Trophoblast cell (in vitro differentiated cells and primary cell): ENCODE data around the gene CACNA1C.

ENCODE experiments used
- DNase-seq, 2 donors: peaks; one replicate each; pipeline ENCODE4 v3.0.0-alpha.2; 2016
- H2AFZ ChIP-seq: 2 replicates; pipeline ENCODE4 v1.6.1; 2013; ENCODE audit warnings: low read length, moderate library complexity, mild to moderate bottlenecking; ENCODE audit not compliant: insufficient read depth, poor library complexity
- H2AK5ac ChIP-seq: 2 replicates; pipeline ENCODE4 v1.6.1; 2013; ENCODE audit warnings: mild to moderate bottlenecking, low read length
- H2BK120ac ChIP-seq: 2 replicates; pipeline ENCODE4 v1.6.1; 2013; ENCODE audit warnings: low read length, mild to moderate bottlenecking, moderate library complexity; ENCODE audit not compliant: insufficient read depth, poor library complexity
- H2BK12ac ChIP-seq: 2 replicates; pipeline ENCODE4 v1.6.1; 2013; ENCODE audit warnings: mild to moderate bottlenecking, low read length, moderate library complexity
- H2BK5ac ChIP-seq: 2 replicates; pipeline ENCODE4 v1.6.1; 2013; ENCODE audit warnings: low read length, low read depth, moderate library complexity, mild to moderate bottlenecking; ENCODE audit not compliant: poor library complexity
- H3K14ac ChIP-seq: 2 replicates; pipeline ENCODE4 v1.6.1; 2013; ENCODE audit warnings: mild to moderate bottlenecking, low read length
- H3K18ac ChIP-seq: 2 replicates; pipeline ENCODE4 v1.6.1; 2013; ENCODE audit warnings: mild to moderate bottlenecking, low read length
- H3K23ac ChIP-seq: 2 replicates; pipeline ENCODE4 v1.6.1; 2013; ENCODE audit warnings: low read length
- H3K27ac ChIP-seq: 2 replicates; pipeline ENCODE4 v1.5.1; 2013; ENCODE audit warnings: low read depth, mild to moderate bottlenecking, inconsistent platforms, low read length, moderate library complexity
- H3K27me3 ChIP-seq: 2 replicates; pipeline ENCODE4 v1.6.1; 2013; ENCODE audit warnings: inconsistent platforms, mild to moderate bottlenecking, low read length, moderate library complexity; ENCODE audit not compliant: insufficient read depth
- H3K36me3 ChIP-seq, 2 experiments: 1 replicate in 1 of 2; 2 replicates in 1 of 2; pipeline ENCODE4 v1.6.1; 2013; ENCODE audit warnings: low read length in 2 of 2, mild to moderate bottlenecking in 2 of 2, moderate library complexity in 1 of 2; ENCODE audit not compliant: insufficient read depth in 2 of 2, control insufficient read depth in 1 of 2
- H3K4ac ChIP-seq: 2 replicates; pipeline ENCODE4 v1.6.1; 2013; ENCODE audit warnings: low read depth, mild to moderate bottlenecking, low read length, moderate library complexity
- H3K4me1 ChIP-seq, 2 experiments: 1 replicate in 1 of 2; 2 replicates in 1 of 2; pipeline ENCODE4 v1.6.1; 2013; ENCODE audit warnings: low read length in 2 of 2, mild to moderate bottlenecking in 2 of 2, moderate library complexity in 1 of 2; ENCODE audit not compliant: insufficient read depth in 2 of 2, control insufficient read depth in 1 of 2
- H3K4me2 ChIP-seq: 2 replicates; pipeline ENCODE4 v1.6.1; 2013; ENCODE audit warnings: inconsistent platforms, mild to moderate bottlenecking, low read length, moderate library complexity
- H3K4me3 ChIP-seq: 2 replicates; pipeline ENCODE4 v1.5.1; 2013; ENCODE audit warnings: mild to moderate bottlenecking, low read depth, low read length, inconsistent platforms
- H3K79me1 ChIP-seq: one replicate; pipeline ENCODE4 v1.6.1; 2013; ENCODE audit warnings: low read length
- H3K79me2 ChIP-seq: 2 replicates; pipeline ENCODE4 v1.6.1; 2013; ENCODE audit warnings: low read length, mild to moderate bottlenecking; ENCODE audit not compliant: control insufficient read depth, insufficient read depth, poor library complexity
- H3K9ac ChIP-seq: 2 replicates; pipeline ENCODE4 v1.6.1; 2013; ENCODE audit warnings: mild to moderate bottlenecking, low read length
- H3K9me3 ChIP-seq: 2 replicates; pipeline ENCODE4 v1.6.1; 2013; ENCODE audit warnings: low read depth, mild to moderate bottlenecking, control low read depth, inconsistent platforms, low read length; ENCODE audit not compliant: insufficient read depth
- H4K12ac ChIP-seq: 2 replicates; pipeline ENCODE4 v1.6.1; 2013; ENCODE audit warnings: low read depth, mild to moderate bottlenecking, low read length, moderate library complexity
- H4K8ac ChIP-seq: 2 replicates; pipeline ENCODE4 v1.6.1; 2013; ENCODE audit warnings: low read depth, mild to moderate bottlenecking, low read length, moderate library complexity
- H4K91ac ChIP-seq: one replicate; pipeline ENCODE4 v1.6.1; 2013; ENCODE audit warnings: low read depth, mild to moderate bottlenecking, low read length, moderate library complexity
- WGBS: extraction: QIAGEN DNeasy Blood & Tissue Kit; methylation state at CpG from one replicate; pipeline ENCODE4 v1.1.7; 2013; ENCODE audit warnings: missing lambda C conversion rate; ENCODE audit not compliant: insufficient read length, insufficient coverage; ENCODE audit errors: extremely low coverage; 5-methylcytosine and 5-hydroxymethylcytosine counted together

Gene CACNA1C

GRCh38 chr12:2562400-2562799 lies 509.6 kb downstream of the CACNA1C start:
- Histone ChIP-seq H3K18ac (no peak overlapping the region), H2AK5ac (no peak overlapping the region), H2BK120ac (no peak overlapping the region), H3K9me3 (no peaks in the 10 kb centered on the region), H3K27ac (no peak overlapping the region), H3K4ac (no peak overlapping the region), H3K23ac (no peak overlapping the region), H2BK5ac (no peak overlapping the region), H4K8ac (no peak overlapping the region), H3K4me1 (no peaks in the 10 kb centered on the region), H3K4me3 (no peak overlapping the region), H3K27me3 (no peaks in the 10 kb centered on the region), H4K91ac (no peak overlapping the region), H4K12ac (no peak overlapping the region), H2AFZ (no peak overlapping the region), H3K36me3 (peaks cover 2 to 6% of the 10 kb centered on the region in 2 experiments), H3K9ac (no peak overlapping the region), H2BK12ac (no peak overlapping the region), H3K79me2 (no peaks in the 10 kb centered on the region), H3K79me1 (no peaks in the 10 kb centered on the region), H3K14ac (no peak overlapping the region), H3K4me2 (no peak overlapping the region)
- DNase-seq, result no peak
- no CpG with 5 or more reads among the region's 3 CpGs for WGBS

DNA sequence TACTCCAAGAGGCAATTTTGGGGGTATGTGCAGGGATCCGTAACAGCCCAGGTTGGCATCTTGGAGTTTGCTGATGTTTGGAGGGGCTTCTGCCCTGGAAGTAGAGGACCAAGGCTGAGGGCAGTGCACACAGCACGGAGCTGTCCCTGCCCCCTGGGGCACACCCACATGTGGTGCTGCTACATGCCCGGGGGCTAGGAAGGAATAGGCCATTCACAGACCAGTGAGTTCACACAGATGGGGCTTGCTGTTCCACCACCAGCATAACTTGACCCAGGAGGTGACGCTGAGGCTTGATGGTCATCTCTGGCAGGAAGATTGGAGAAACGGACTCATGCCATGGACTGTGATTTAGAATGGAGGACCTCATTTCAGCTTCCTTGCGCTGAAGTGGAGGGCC lies 510.9 kb downstream of the CACNA1C start:
- Histone ChIP-seq H3K27me3 (no peaks in the 10 kb centered on the region), H3K79me2 (no peaks in the 10 kb centered on the region), H3K9ac (no peak overlapping the region), H4K12ac (no peak overlapping the region), H3K4ac (no peak overlapping the region), H2BK120ac (no peak overlapping the region), H3K36me3 (peaks cover 0 to 2% of the 10 kb centered on the region in 2 experiments), H2BK12ac (no peak overlapping the region), H3K23ac (no peak overlapping the region), H3K4me1 (no peaks in the 10 kb centered on the region), H4K91ac (no peak overlapping the region), H3K18ac (no peak overlapping the region), H4K8ac (no peak overlapping the region), H3K14ac (no peak overlapping the region), H2AFZ (no peak overlapping the region), H3K9me3 (no peaks in the 10 kb centered on the region), H3K4me3 (no peak overlapping the region), H2BK5ac (no peak overlapping the region), H3K4me2 (no peak overlapping the region), H3K79me1 (no peaks in the 10 kb centered on the region), H3K27ac (no peak overlapping the region), H2AK5ac (no peak overlapping the region)
- peak; percentile 46 to 77 for DNase-seq
- no CpG with 5 or more reads among the region's 6 CpGs for WGBS

GRCh38 chr12:2566161-2566560 lies 513.4 kb downstream of the CACNA1C start:
- no peaks in the 10 kb centered on the region for H3K79me2 ChIP-seq
- H2AFZ ChIP-seq, result no peak overlapping the region
- H3K9ac ChIP-seq, result no peak overlapping the region
- H2BK120ac ChIP-seq, result no peak overlapping the region
- H3K4ac ChIP-seq, result no peak overlapping the region
- H3K79me1 ChIP-seq, result no peaks in the 10 kb centered on the region
- no peaks in the 10 kb centered on the region for H3K36me3 ChIP-seq
- H3K4me3 ChIP-seq, result no peak overlapping the region
- no peaks in the 10 kb centered on the region for H3K27me3 ChIP-seq
- no peak overlapping the region for H3K23ac ChIP-seq
- H2BK12ac ChIP-seq, result no peak overlapping the region
- no peak overlapping the region for H4K91ac ChIP-seq
- no peak overlapping the region for H2AK5ac ChIP-seq
- H3K4me2 ChIP-seq, result no peak overlapping the region
- no peak overlapping the region for H2BK5ac ChIP-seq
- no CpG with 5 or more reads among the region's 12 CpGs for WGBS
- H3K14ac ChIP-seq, result no peak overlapping the region
- no peaks in the 10 kb centered on the region for H3K9me3 ChIP-seq
- H4K12ac ChIP-seq, result no peak overlapping the region
- H3K4me1 ChIP-seq, result no peaks in the 10 kb centered on the region
- H3K18ac ChIP-seq, result no peak overlapping the region
- no peak for DNase-seq
- no peak overlapping the region for H4K8ac ChIP-seq
- no peak overlapping the region for H3K27ac ChIP-seq

DNA sequence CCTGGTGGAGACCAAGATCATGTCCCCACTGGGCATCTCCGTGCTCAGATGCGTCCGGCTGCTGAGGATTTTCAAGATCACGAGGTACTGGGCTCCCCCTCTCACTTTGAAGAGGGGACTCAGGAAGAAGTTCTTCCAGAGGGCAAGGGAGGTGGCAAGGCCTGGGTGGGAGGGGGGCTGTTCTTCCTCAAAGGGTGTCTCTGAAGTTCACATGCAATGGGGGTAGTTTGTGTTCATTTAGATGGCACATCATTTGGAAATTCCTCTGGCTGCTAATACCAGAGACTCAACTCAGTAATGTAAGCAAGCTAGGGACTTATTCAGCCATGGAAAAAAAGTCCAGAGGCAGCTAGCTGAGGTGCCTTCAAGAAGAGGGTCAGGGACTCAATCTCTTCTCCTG lies 514.9 kb downstream of the CACNA1C start:
- Histone ChIP-seq H4K8ac (no peak overlapping the region), H3K4me2 (no peak overlapping the region), H2BK12ac (no peak overlapping the region), H3K18ac (no peak overlapping the region), H3K79me2 (no peaks in the 10 kb centered on the region), H3K79me1 (no peaks in the 10 kb centered on the region), H3K9me3 (no peaks in the 10 kb centered on the region), H3K27me3 (no peaks in the 10 kb centered on the region), H3K4me1 (no peaks in the 10 kb centered on the region), H3K4me3 (no peak overlapping the region), H4K91ac (no peak overlapping the region), H3K36me3 (no peaks in the 10 kb centered on the region), H2BK120ac (no peak overlapping the region), H3K23ac (no peak overlapping the region), H3K4ac (no peak overlapping the region), H3K9ac (no peak overlapping the region), H2BK5ac (no peak overlapping the region), H4K12ac (no peak overlapping the region), H3K14ac (no peak overlapping the region), H3K27ac (no peak overlapping the region), H2AK5ac (no peak overlapping the region), H2AFZ (no peak overlapping the region)
- DNase-seq, result no peak
- no CpG with 5 or more reads among the region's 4 CpGs for WGBS
